HG03135 (cell line): ENCODE measurements around the gene CNOT4.
"Not testable (repeated sequence)": the region's sequence is repeated elsewhere in the genome, so short reads cannot be mapped to it uniquely, and the experiment has no call there.

Experiments
- ATAC-seq: cut with Tn5 transposase; IDR thresholded peaks from one replicate; pipeline ENCODE4 v1.9.1; 2021; ENCODE audit warnings: mild to moderate bottlenecking, moderate library complexity; ENCODE audit not compliant: unreplicated experiment

The CNOT4 gene

DNA sequence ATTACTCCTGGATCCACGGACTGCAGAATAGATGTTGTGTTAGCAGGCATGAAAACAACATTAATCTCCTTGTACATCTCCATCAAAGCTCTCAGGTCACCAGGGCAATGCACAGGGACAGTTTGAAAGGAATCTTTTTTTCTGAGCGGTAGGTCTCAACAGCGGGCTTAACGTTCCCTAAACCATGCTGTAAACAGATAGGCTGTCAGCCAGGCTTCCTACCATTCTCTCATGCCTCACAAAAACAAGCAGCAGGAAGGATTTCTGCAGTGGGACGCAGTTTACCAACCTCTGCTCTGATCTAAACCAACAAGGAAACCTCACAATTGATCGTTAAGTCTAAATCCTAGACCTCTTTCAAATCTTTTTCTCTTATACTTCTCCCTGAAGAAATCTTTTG, 50.8 kb downstream of the CNOT4 start:
- ATAC-seq: no peak

DNA sequence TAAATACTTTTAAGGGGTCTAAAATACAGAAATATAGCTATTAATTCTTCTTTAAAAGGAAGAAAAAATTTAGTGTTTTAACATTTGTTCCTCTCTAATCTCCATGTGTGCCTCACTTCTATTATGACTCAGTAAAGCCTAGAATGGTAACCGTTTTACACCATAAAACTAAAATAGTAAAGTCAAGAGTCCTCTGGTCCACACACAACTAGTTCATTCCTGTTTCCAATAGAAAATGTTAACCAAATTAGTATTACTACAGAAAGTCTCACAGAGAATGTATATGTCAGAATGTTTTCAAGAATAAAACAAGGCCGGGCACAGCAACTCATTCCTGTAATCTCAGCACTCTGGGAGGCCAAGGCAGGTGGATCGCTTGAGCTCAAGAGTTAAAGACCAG, 55.8 kb downstream of the CNOT4 start:
- no peak for ATAC-seq

DNA sequence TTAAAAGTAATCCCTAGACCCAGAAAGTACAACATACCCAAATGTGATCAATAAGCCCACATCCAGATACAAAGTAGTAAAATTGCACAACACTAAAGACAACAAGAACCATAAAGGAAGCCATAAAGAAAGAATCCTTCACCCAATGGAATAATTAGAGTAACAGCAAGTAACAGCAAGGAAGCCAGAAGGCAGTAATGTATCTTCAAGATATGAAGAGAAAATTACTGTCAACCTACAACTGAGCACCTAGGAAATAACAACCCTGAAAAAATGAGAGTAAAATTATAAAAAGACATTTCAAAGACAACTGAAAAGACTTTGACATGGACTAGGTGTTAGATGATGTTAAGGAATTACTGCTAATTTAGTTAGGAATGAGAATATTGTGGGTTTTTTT, 60.5 kb downstream of the CNOT4 start:
- no peak for ATAC-seq

DNA sequence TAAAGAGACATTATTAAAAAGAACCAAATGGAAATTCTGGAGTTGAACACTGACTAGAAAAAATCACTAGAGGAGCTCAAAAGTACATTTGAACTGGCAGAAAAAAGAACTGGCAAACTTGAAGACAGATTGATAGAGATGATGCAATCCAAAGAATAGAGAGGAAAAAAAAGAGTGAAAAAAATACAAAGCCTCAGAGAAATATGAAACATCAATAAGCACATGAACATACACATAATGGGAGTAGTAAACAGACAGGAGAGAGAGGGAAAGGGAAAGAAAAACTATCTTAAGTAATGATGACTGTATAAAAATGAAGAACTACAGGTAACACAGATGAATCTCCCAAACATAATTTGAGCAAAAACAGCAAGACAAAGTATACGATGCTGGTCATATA, 61.1 kb downstream of the CNOT4 start:
- ATAC-seq: no peak

DNA sequence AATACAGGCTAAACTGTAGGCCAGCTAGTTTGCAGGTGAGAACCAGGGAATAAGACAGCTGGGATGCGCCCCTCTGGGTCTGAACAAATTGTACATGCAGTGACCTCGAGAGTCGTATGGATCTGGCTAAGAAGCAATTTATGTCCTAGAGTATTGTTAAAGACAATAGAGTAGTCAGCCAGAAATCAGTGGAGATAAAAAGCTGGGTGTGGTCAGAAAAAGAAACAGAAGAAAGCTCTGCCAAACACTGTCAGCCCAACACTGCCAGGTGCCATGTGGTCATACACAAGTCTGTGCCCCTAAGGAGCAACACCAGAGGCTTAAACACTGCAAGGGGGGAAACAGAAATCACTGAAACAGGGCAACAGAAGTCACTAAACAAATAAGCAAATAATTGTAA, 62.2 kb downstream of the CNOT4 start:
- ATAC-seq: no peak

DNA sequence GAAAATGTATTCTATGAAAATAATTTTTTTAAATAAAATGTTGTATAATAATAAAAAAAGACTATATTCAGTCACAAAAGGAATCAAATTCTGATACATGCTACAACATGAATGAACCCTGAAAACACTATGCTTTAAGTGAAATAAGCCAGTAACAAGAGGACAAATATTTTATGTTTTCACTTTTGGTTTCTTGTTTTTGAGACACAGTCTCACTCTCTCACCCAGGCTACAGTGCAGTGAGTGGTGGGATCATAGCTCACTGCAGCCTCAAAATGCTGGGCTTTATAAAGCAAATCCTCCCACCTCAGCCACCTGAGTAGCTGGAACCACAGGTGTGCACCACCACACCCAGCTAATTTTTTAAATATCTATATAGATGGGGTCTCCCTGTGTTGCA, 64.2 kb downstream of the CNOT4 start:
- no peak for ATAC-seq

DNA sequence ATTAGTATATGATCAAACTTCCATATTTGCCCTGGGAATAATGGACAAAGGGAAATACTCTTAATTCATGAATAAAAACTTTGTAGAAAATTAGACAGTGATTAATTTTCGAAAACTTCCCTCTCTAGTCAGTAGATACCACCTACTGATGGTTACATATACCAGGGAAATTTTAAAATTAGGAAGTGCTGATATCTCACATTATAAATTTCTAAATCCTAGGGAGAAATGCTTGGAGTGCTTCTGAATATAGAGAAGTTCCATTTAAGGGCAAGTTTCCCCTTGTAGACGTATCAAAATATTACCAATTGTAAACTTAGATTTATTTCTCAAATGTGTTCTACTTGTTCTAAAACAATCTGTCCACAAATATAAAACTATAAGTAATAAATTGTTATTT, 64.6 kb downstream of the CNOT4 start:
- ATAC-seq: not testable (repeated sequence)

DNA sequence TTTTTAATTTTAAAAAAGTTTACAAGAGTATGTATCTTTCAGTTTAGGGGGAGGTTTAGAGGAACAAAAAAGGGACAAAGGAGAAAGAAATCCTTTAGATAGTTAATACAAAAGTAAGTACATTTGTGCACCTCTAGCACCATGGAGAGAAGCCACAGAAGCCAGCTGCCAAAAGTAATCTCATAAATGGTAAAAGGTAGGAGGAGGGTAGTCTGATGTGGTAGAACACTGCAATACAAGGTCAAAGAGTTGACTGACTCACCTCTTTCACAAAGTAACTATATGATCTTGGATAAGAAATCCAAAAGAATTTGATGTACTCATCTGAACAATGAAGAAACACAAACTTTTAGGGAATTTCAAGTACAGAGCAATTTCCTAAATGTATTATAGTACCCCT, 68.1 kb downstream of the CNOT4 start:
- ATAC-seq: no peak

DNA sequence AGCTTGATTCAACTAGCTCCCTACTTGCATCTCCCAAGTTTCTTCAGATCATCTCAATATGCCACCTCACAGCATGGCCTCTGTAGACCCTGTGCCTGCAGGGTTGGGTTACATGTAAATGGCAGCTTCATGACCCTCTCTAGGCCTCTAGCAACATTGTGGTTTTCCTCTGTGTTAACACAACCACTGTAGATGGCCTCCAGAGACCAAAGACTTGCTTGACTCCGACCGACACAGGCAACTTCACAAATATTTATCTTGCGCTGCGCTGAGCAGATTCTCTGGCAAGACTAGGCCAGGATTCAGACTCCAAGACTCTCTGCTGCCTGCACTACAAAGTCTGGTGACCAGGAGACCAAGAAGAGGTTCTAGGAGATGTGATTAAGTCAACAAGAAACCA, 75.9 kb downstream of the CNOT4 start:
- no peak for ATAC-seq

DNA sequence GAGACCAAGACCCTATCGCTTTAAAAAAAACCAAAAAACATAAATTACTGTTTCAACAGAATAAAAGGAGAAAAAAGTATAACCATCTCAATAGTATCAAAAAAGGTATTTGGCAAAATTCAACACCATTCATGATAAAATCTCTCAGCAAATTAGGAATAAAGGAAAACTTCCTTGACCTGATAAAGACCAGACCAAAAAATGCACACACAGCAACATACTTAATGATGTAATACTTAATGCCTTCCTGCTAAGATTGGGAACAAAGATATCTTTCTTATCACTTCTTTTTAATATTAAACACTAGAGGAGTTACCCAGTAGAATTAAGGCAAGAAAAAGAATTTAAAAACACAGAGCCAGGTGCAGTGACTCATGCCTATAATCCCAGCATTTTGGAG, 79.3 kb downstream of the CNOT4 start:
- ATAC-seq: no peak

DNA sequence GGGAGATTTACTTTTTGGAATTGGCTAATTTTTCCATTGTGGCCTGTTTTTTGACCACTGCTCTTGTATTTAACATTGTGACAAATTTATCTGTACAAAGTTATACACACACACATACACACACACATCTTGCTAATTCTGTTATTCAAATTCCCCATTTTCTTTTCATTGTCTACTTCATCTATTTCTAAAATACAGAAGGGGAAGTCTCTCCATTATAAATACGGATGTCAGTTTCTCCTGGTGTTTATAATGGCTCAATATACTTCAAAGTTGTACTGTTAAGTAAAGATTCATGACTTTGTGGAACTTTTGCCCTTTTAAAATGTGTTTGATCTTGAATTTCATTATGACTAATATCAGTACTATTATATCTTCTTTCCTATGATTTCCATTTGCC, 81.0 kb downstream of the CNOT4 start:
- no peak for ATAC-seq

DNA sequence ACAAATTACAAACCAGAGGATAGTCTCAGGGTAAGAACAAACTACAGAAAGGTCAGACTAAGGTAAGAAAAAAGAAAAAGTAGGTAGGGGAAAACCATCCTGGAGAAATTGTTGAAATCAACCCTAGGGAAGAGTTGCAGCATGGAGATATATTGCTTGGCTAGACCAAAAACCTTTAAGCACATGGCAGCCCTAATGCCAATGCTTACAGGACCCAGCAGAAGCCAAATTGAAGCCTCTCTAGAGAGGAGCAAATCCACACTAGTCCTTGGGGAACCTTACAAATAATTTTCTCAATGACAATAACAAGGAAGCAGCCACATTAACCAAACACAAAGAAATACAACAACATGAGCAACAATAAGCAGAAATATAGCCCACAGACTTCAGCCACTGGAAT, 81.9 kb downstream of the CNOT4 start:
- ATAC-seq: no peak

DNA sequence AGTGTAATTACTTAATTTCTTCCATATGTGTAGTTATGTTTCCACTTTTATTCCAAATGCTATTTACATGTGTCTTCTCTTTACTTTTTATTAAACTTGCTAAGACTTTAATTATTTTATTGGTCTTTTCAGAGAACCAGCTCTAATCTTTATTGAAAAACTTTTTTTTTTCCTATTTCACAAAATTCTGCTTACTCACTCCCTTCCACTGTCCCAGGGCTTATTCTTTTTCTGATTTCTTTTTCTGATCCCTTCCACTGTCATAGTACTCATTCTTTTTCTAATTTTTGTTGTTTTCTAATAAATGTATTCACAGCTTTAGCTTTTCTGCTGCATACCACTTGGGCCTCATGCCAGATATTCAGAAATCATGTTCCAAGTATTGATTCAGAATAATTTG, 82.7 kb downstream of the CNOT4 start:
- ATAC-seq: no peak

DNA sequence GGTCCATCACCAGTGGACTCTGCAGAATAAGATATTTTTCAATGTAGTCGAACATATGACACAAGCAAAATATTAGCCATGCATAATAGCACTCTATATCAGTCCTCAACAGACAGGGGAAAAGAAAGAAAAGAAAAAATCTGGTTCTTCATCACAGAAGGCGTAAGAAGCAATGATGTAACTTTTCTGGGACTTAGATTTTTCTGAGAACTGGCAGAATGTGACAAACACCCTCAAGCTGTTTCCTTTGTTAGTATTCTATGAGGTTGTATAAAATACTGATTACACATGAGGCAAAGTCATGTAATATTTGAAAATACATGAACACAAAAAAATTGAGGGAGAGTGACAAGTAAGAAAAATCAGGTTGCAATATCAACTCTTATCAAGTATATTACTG, 84.9 kb downstream of the CNOT4 start:
- no peak for ATAC-seq

DNA sequence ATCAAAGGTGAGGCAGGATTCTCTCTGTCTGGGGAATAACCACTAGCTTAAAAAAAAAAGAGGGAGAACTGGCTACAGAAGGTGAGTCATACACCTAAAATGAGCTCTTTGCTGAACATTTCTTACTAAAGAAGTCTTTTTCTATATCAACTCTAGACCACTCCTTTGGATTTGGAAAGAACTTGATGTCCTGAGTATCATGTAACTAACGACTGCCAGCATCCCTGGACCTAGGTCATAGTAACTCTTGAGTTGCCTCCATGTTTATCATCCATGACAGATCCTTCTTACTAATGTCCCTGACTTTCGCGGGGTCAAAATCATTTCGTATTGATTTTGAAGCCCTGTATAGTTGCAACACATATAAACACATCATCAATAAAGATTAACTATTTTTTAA, 89.1 kb downstream of the CNOT4 start:
- ATAC-seq: no peak

DNA sequence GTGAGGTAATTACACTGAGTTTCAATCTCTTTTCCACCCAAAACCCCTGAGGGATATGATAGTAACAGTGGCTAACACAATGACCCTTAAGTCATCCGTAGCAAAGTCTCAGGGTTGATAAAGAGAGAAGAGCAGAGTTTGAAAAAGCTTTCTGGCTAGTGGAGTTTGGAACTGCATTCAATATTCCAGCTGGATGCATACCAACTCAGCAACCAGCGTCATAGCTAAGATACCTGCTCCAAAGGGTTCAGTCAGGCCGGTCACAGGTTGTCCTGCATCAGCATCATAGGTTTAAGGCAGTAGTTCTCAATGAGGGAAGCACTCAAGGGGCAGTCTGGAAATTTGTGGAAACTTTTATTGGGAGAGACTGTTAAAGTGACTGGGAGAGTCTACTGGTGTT, 93.5 kb downstream of the CNOT4 start:
- ATAC-seq: no peak

DNA sequence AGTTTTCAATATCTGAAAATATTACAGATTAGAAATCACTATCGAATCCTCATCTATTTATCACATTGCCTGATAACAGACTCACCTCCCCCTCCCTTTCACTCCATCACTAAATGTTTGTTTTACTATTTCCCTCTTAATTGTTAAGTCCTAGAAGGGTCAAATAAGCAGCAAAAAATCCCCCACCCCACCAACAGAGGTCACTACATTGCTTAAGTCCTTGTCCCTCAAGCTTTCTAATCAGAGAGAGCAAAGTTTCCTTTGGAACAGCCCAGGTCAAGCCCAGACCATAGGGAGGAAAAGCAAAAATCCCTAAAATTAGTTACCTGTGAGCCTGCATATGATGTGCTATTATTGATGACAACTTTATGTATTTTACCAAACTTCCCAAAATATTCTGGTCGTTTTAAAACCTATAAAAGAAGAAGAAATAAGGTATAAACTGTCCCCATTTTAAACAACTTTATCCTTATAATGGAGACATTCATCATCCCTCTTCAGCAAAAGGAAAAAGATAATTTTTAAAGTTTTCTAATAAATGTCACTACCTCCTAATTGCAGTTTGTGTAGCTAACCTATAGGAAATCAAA, 95.0 kb downstream of the CNOT4 start:
- no peak for ATAC-seq

DNA sequence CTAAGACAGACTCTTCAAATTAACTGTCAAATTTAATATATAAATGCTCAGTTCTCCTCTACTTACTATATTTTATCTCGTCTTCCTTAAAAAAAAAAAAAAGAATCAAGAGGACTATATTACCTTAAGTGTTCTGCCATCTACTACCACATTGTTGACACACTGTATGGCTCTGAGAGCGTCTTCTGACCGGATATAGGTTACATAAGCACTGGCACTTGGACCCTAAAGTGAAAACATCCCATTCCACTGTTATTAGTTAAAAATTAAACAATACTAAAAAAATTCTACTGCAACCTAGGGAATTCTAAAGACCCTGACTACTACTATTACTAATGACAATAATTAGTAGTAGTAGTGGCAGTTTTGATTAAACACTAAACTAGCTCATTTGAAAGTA, 95.7 kb downstream of the CNOT4 start:
- no peak for ATAC-seq

DNA sequence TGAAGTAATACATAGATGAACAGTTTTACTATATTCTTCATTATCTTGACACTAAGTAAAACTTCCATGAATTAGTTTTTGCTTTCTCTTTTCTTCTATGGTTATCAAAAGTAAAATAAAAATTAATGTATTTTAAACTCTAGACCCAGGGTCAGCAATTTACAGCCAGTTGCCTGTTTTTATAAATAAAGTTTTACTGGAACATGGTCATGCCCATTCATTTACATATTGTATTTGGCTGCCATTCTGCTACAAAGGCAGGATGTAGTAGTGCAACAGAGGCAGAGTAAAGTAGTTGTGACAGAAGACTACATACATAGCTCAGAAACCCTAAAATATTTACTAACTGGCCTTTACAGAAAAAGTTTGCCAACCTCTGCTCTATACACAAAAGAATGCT, 98.8 kb downstream of the CNOT4 start:
- ATAC-seq: no peak

DNA sequence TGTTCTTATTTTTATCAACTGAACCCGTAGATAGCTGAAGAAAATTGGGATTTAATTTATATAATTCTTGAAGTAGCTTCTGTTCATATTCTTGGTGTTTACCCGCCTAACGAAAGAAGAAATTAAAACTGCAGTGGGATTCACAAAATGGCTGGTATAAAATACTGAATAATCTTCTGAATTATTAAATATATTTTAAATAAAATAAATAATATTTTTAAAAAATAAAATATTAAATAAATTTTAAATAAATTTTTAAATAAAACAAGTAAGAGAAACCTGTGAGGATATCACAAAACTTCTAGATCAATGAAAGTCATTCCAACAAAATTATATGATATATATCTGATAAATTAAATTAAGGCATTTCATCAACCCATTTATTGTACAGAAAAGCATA, 99.4 kb downstream of the CNOT4 start:
- no peak for ATAC-seq

DNA sequence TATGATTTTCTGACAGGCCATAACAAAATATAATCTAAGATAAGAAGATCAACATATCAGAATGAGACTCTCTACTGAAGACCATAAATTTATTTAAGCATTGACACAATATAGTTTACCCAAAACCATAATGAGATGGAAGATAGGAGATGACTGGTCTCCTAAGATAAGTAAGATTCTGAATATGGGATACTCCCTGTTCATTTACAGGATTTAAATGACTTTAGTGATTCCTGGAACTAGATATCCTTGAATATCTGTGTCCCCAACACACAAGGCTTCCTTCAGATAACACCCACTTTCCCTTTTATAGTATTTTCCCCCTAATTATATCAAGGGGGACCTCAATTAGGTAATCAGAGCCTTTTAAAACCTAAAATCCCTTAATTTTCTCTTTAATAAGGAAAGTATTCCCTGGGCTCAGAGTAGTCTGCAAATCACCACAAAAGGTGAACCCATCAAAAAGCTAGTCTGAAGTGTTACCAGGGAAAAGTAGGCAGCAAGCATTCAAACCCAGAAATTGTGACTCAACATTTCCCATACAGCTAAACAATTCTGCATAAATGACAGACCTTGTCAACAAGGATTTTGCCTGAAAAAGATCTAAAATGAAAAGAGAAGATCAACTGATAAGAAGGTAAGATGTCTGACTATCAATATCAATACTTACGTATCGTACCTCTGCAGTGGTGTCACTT, 99.9 kb downstream of the CNOT4 start:
- ATAC-seq: no peak

DNA sequence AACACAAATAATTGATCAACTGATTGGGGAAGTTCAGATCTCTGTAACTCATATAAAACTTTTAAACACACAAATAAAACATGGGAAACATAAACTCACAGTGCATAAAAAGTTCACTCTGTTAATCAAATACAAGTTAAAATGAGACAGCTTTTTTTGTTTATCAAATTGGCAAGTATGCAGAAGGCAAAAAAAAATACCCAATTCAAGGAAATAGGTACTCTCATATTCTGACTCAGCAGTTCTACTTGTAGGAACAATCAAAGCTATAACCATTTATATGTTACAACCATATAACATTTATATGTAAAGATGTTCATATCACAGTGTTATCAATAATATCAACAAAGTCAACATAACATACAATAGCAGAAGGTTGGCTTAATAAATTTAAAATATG, 102.0 kb downstream of the CNOT4 start:
- no peak for ATAC-seq

DNA sequence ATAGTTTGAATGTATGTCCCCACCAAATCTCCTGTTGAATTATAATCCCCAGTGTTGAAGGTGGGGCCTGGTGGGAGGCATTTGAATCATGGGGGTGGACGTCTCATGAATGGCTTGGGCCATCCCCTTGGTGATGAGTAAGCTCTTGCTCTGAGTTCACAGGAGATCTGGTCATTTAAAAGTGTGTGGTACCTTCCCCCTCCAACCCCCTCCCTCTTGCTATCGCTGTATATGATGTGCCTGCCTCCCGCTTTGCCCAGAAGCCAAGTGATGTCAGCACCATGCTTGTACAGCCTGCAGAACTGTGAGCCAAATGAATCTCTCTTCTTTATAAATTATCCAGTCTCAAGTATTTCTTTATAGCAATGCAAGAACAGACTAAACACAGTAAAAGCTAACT, 103.0 kb downstream of the CNOT4 start:
- no peak for ATAC-seq
